GM19468 (cell line): ENCODE measurements around the gene ASTN1.

ENCODE experiments used
- ATAC-seq: cut with Tn5 transposase; IDR thresholded peaks from one replicate; pipeline ENCODE4 v1.9.1; 2021; ENCODE audit warnings: mild to moderate bottlenecking, moderate library complexity, moderate number of reproducible peaks; ENCODE audit not compliant: unreplicated experiment; ENCODE audit errors: extremely low read depth

Gene ASTN1

DNA sequence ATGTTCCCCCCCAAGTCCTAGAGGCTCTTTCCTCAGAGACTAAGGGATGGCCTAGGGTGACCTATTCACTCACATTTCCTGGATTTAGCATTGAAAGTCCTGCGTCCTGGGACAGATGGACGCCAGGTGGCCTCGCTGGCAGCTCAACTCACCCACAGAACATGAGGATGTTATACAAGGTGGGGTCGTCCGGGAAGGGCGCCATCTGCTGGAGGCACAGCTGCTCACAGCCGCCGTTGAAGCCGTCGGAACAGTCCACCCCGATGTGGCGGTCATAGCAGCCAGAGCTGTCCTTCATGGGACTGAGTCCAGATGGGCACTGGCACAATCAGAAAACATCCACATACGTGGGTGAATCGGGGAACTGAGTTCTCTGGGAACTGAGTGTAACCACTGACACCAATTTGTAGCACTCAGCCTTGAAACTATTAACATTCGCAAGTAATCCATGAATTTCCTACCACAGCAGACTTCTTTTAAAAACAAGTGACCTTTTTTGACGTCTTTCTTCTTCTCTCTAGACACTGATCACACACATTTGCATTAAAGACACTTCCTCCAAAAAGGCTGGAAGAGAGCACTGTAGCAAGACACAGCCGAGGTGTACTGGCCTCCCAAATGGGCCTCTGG, 215.4 kb downstream of the ASTN1 start:
- ATAC-seq: no peak

- ATAC-seq: no peak
Measured at GRCh38 chr1:176944606-176945005, 219.9 kb downstream of the ASTN1 start.

DNA sequence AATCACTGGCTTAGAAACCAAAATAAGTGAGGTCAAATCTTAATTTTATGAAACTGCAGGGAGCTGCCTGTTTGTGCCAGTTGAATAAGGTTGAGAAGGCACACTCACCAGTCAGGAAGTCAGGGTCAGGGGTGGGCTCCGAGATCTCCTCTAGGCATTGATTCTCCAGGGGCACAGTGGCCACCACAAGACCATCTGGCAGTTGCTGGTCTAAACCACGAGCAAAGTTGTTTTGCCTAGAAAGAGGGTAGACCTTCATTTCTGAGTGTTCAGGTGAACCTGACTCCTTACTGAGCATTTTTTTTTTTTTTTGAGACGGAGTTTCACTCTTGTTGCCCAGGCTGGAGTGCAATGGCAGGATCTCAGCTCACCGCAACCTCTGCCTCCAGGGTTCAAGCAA, 220.7 kb downstream of the ASTN1 start:
- ATAC-seq: no peak

DNA sequence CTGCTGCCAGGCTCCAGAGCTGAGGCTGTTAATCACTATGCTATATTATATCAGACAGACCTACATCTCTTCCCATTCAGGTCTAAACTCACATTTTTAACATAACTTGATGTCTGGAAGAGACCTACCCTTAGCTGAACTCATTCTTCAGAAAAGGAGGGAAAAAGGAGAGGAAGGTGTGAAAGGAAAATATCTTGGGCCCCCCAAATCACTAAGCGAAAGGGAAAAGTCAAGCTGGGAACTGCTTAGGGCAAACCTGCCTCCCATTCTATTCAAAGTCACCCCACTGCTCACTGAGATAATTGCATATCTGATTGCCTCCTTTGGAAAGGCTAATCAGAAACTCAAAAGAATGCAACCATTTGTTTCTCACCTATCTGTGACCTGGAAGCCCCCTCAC, 222.2 kb downstream of the ASTN1 start:
- ATAC-seq: no peak

GRCh38 chr1:176939993-176940392, 224.5 kb downstream of the ASTN1 start:
- no peak for ATAC-seq

DNA sequence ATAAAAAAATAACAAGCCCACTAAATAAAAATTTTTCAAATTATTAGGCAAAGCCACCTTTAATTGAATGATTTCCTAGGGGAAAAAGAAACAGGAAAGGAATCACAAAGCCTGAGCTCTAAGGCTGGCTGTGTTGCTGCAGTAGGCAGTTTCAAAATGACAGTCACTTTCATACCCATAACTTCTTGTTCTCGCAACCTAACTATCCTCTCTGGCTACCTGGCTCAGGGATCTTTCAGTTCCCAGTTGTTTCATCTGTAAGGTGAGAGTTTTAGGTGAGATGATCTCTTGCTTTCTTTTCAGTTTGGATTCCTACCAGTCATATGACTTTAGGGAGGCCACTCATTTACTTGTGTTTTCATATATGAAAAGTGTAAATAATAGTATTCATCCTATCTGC, 226.1 kb downstream of the ASTN1 start:
- ATAC-seq: no peak

DNA sequence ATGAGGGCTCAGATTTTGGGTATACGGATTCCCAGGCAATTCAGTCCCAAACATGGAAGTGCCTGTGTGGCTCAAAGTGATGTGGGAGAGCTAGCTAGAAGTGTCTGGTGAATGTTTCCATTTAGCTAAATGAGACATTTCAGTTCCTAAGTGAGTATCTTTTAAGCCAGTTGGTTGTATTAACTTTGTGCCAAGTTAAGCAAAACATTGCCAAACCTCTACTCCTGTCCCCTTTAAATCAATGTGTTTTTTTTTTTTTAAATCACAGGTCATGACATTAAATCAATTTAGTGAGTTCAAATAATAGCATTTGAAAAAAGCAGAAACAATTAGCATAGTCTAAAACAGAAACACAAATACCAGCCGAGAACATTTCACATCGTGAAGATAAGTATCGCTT, 230.1 kb downstream of the ASTN1 start:
- ATAC-seq: no peak

- no peak for ATAC-seq
Measured at GRCh38 chr1:176932114-176933104, 232.1 kb downstream of the ASTN1 start.

GRCh38 chr1:176931526-176931925, 233.0 kb downstream of the ASTN1 start:
- ATAC-seq: no peak

DNA sequence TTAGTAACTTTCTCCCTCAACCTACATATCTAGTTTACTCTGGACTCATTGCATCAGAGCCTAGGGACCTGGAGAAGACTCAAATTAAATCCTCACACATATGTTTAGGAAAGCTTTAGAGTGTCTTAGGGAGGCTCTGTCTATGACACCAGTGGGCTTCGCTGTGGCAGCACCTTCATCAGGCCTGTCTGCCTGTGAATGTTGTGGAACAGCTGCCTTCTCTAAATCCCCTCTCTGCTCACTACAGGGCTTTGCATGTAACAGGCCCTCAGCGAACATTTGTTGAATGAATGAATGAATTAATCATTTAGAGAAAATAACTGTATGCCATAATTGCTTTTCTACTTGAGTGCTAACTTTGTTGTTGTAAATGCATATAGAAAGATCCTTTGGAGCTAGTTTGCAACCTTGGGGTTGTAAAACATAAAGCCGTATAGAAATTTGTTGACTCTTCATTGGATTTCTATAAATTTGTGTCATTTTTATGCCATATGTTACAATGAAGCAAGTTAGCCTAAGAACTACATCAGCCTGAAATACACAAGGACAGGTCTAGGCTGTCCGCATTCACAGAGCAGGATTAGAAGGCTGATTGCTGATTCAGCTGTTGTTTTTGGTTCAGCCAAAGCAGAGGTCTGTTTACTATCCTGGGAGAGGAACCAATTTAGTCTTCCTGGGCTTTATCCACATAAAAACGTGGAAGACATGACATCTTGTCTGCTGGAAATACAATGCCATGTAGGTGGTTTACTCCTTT, 238.0 kb downstream of the ASTN1 start:
- no peak for ATAC-seq

- no peak for ATAC-seq
Measured at GRCh38 chr1:176925223-176925622, 239.3 kb downstream of the ASTN1 start.

GRCh38 chr1:176923283-176923682, 241.2 kb downstream of the ASTN1 start:
- no peak for ATAC-seq

DNA sequence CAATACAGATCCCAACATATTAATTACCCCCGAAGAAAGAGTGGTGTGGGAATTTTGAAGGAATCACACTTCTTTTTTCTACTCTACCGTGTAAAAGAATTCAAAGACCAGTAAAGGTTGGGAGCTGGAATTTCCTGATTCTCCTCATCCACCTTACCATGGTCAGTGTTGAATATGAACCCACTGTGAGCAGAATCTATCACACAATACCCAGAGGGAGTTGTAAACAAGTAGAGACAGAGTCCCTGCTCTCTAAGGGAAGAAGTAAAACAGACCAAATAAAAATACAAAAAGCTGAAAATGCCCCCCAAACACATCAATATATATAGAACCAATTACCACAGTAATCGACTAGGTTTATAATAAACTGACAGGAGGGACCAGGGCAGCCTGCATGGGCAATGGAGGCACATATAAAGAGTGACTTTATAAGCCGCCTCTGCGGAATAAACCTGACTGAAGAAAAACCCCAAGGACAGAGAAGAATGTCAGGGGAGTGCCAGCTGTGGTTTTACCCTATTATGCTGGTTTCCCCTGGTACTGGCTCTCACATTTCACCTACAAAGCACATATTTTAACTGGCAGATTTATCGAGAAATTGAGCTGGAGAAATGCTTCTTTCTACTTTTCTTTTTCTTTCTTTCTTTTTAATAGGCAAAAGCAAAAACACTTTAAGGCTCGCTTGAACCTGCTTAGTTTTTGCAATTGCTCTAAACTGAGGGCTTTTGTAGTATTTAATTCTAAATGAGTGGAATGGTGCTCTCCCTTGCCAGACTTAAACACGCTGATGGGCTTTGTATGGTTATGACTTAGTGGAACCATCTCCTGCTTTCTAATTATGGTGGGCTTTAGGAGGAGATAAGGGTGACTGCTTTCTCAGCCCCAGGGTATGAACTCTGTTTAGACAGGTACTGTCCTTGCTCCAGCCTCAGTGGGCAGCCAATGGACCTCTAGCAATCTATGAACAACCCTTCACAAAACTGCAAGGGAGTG, 244.8 kb downstream of the ASTN1 start:
- no peak for ATAC-seq

DNA sequence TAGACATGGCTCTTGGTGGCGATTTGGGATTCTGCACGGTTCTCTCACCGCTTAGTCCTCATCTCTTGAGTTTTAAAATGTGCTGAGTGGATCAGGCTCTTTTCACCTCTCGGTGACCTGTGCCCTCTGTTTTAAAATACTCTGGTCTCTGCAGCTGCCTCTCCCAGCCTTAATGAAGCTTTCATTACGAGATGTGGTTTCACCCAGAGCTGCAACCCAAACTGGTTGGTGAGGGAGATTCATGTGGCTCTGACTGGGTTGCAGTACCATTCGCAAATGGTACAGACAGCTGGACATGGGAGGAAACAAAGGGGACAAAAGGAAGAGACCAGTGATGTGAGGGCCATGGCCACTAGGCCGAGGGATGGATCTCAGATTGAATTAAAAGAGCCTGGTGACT, 258.9 kb downstream of the ASTN1 start:
- ATAC-seq: no peak

- no peak for ATAC-seq
Measured at GRCh38 chr1:176904057-176904751, 260.3 kb downstream of the ASTN1 start.

DNA sequence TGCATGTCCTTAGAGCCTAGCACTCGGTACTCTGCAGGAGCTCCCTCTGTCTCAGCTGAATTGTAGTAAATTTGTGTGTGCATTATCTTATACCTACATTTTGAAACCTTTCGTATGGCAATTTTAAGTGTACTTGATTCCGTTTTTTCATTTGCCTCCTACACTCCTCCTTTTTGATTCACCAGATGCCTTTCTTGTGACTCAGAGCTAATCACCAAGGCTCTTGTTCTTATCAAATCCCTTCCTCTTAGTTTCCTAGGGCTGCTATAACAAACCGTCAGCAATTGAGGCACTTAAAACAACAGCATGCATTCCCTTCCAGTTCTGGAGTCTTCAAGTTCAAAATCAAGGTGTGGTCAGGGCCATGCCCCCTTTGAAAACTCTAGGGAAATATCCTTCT, 261.0 kb downstream of the ASTN1 start:
- ATAC-seq: no peak

GRCh38 chr1:176899321-176899720, 265.2 kb downstream of the ASTN1 start:
- ATAC-seq: no peak

GRCh38 chr1:176897350-176898236, 266.9 kb downstream of the ASTN1 start:
- ATAC-seq: no peak
